Cardiac septum (tissue), 1 donor: ENCODE results near the gene GBX1. TPM values are rescaled to one million over a fixed set of nuclear protein-coding genes. Genes with fewer than 3 reads are reported as not detected.

Experiments
- DNase-seq: peaks from one replicate; pipeline ENCODE4 v3.0.0-alpha.2; 2020; ENCODE audit warnings: low spot score
- intact Hi-C: fragments of 100-400 bp; cut with DNase I; formaldehyde crosslinking; loops from one replicate; pipeline ENCODE4 v1.14.0; 2022
- total RNA-seq: library from RNA; stranded (reverse); fragmentation: NEBNext Ultra II Directional; extraction: Animal tissue kit (Norgen Biotek cat#: 25700); gene quantifications from one replicate; pipeline ENCODE4 v1.2.1, GENCODE V29; 2021
- donor health status: DM: no; HTN: no; CAD: no.

Gene GBX1
- total RNA-seq, 1 donor from 2014 or later, result 0.57 TPM

- intact Hi-C loops, result no loop called here
- DNase-seq, result no peak
Measured at GRCh38 chr7:151107882-151108281, 59.6 kb downstream of the GBX1 start.

GRCh38 chr7:151104411-151105235 lies 62.9 kb downstream of the GBX1 start:
- no peak for DNase-seq
- intact Hi-C loops, result no loop called here

GRCh38 chr7:151103973-151104372 lies 63.5 kb downstream of the GBX1 start:
- intact Hi-C loops, result no loop called here
- DNase-seq, result no peak

DNA sequence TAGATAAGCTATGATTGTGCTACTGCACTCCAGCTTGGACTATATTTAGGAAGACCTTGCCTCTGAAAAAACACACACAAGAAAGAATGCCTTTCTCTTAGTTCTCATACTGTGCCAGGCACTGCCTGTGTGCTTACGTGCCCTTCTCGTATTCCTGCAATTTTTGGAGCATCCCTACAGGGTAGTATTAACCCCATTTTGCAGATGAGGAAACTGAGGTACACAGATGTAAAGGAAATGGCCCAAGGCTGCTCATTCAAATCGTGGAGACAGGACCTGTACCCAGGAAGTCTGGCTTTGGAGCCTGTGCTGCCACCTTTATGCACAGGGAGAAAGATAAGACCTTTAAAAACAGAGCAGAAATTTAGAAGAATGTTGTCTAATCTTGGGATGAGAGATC lies 64.5 kb downstream of the GBX1 start:
- intact Hi-C loops, result no loop called here
- no peak for DNase-seq

DNA sequence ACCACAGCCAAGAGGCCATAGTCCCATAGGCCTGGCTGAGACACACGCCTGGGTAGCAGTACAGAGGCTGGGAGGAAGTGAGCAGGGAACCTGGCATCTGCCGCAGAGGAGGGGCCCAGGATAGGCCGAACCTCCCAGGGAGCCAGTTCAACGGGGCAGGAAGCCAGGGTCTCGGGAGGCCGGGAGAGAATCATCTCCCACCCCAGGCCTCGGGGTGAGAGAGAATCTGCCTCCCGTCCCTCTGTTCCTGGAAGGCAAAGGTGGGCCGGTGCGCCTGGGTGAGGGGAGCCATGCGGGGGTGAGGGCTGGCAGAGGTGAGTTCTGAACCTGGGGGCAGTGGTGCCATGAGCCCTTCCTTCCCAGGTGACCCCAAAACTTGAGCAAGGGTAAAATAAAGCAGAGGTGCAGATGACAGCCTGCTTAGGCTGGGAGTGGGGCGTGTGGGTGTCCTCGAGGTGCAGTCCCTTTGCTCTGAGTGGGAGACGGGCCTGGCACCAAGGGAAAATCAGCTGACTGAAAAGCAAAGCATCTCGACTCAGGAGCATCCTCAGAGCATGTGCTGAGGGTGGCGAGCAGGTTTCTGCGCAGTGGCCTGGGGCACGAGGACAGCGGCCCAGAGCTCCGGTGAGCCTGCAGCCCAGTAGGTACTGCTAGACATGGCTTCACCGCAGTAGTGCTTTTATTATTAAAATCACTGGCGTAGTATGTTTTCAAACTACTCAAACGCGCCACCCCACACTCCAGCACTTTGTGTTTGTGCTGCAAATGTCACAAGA lies 65.7 kb downstream of the GBX1 start:
- intact Hi-C loops, result no loop called here
- no peak for DNase-seq

GRCh38 chr7:151100921-151101320 lies 66.6 kb downstream of the GBX1 start:
- DNase-seq, result no peak
- intact Hi-C loops, result no loop called here

DNA sequence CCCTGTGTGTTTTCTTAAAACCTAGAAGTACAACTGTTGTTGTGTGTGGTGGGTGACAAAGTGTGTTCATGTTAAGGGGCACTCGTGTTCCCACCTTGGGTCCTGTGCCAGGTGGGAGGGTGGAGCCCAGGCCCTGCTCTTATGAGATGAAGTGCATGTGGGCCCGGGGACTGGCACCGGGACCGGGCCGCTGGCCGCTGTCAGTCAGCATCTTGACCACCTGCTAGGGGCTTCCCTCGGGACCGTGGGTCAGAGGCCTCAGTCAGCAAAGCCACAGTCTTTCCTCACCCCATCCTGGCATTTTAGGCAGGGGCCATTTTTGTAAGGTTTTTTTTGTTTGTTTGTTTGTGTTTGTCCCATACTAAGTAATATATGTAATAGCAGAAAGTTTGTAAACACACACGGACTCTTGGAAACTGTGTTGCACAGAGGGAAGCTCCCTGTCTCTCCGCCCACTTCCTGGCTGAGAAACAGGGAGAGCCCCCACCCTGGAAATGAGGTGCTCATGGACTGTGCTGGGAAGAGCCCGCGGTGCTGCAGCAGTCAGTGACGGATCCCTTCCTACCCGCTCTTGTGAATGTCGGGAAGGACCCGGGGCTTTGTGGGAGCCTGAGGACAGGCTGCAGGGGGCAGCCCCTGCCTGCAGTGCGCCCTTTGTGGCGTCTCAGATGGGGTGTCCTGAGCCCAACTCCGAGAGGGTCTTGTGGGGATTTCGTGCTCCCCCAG lies 67.8 kb downstream of the GBX1 start:
- no peak for DNase-seq
- intact Hi-C loops, result no loop called here

Other genes starting within 250 kb of the GBX1 start
- gene KCNH2, start 189.4 kb downstream of the GBX1 start, total RNA-seq, result 61.9 TPM
- 26.5 TPM for gene NOS3, start 176.7 kb downstream of the GBX1 start, total RNA-seq
- gene ATG9B, start 143.2 kb downstream of the GBX1 start, total RNA-seq, result 0.13 TPM
- 28.5 TPM for gene ABCB8, start 139.2 kb downstream of the GBX1 start, total RNA-seq
- gene ASIC3, start 119.2 kb downstream of the GBX1 start, total RNA-seq, result 5.2 TPM
- 9.4 TPM for gene CDK5, start 109.8 kb downstream of the GBX1 start, total RNA-seq
- 83.4 TPM for gene SLC4A2, start 108.1 kb downstream of the GBX1 start, total RNA-seq
- 93.3 TPM for gene FASTK, start 86.9 kb downstream of the GBX1 start, total RNA-seq
- gene TMUB1, start 84.2 kb downstream of the GBX1 start, total RNA-seq, result 29.0 TPM
- 67.5 TPM for gene AGAP3, start 81.2 kb downstream of the GBX1 start, total RNA-seq
- gene ASB10, start 19.6 kb upstream of the GBX1 start, total RNA-seq, result 17.3 TPM
- not detected for gene H2BK1, start 42.8 kb upstream of the GBX1 start, total RNA-seq
- gene ABCF2, start 59.5 kb upstream of the GBX1 start, total RNA-seq, result 28.8 TPM
- 31.0 TPM for gene CHPF2, start 64.8 kb upstream of the GBX1 start, total RNA-seq
- 112 TPM for gene SMARCD3, start 81.0 kb upstream of the GBX1 start, total RNA-seq
- gene NUB1, start 174.1 kb upstream of the GBX1 start, total RNA-seq, result 32.6 TPM
- gene WDR86, start 242.3 kb upstream of the GBX1 start, total RNA-seq, result not detected